ENCODE results near the gene COMMD2.

COMMD2 gene

GRCh38 chr3:149715247-149715646, 37.0 kb downstream of the COMMD2 start:
- no peak for DNase-seq (ENCODE audit: low read depth in 2 of 2)
- TF ChIP-seq CTCF (IDR thresholded peaks at IDR 0.05; ENCODE audit: low read depth, low read length), result no peak
- H3K4me3 ChIP-seq (replicated peaks in 1 of 2; ENCODE audit: low read depth in 2 of 2, low read length in 2 of 2), result no peak overlapping the region

- DNase-seq (ENCODE audit: low read depth in 2 of 2), result no peak
- no peak for TF ChIP-seq CTCF (IDR thresholded peaks at IDR 0.05; ENCODE audit: low read depth, low read length)
- H3K4me3 ChIP-seq (replicated peaks in 1 of 2; ENCODE audit: low read depth in 2 of 2, low read length in 2 of 2), result no peak overlapping the region
These were observed 38.3 kb downstream of the COMMD2 start for GRCh38 chr3:149713730-149714654.

- TF ChIP-seq CTCF (IDR thresholded peaks at IDR 0.05; ENCODE audit: low read depth, low read length), result no peak
- H3K4me3 ChIP-seq (replicated peaks in 1 of 2; ENCODE audit: low read depth in 2 of 2, low read length in 2 of 2), result no peak overlapping the region
- DNase-seq (ENCODE audit: low read depth in 2 of 2), result peak; percentile 50 to 56
These were observed 45.4 kb downstream of the COMMD2 start for GRCh38 chr3:149706905-149707304.

GRCh38 chr3:149705416-149705815, 46.9 kb downstream of the COMMD2 start:
- no peak for TF ChIP-seq CTCF (IDR thresholded peaks at IDR 0.05; ENCODE audit: low read depth, low read length)
- DNase-seq (ENCODE audit: low read depth in 2 of 2), result no peak
- H3K4me3 ChIP-seq (replicated peaks in 1 of 2; ENCODE audit: low read depth in 2 of 2, low read length in 2 of 2), result no peak overlapping the region

GRCh38 chr3:149703466-149703865, 48.8 kb downstream of the COMMD2 start:
- no peak overlapping the region for H3K4me3 ChIP-seq (replicated peaks in 1 of 2; ENCODE audit: low read depth in 2 of 2, low read length in 2 of 2)
- TF ChIP-seq CTCF (IDR thresholded peaks at IDR 0.05; ENCODE audit: low read depth, low read length), result no peak
- DNase-seq (ENCODE audit: low read depth in 2 of 2), result peak; percentile 59 to 82

- TF ChIP-seq CTCF (IDR thresholded peaks at IDR 0.05; ENCODE audit: low read depth, low read length), result no peak
- no peak overlapping the region for H3K4me3 ChIP-seq (replicated peaks in 1 of 2; ENCODE audit: low read depth in 2 of 2, low read length in 2 of 2)
- peak; percentile 75 to 98 for DNase-seq (ENCODE audit: low read depth in 2 of 2)
These were observed 49.4 kb downstream of the COMMD2 start for GRCh38 chr3:149702691-149703441.

Data from cardiac fibroblast (primary cell).